Panc1 (cell line): ENCODE results near the gene JPH3.

ENCODE experiments used
- CTCF ChIP-seq: fragments of 450-650 bp; IDR thresholded peaks from 2 replicates; pipeline ENCODE4 v1.5.1; 2017; ENCODE audit warnings: mild to moderate bottlenecking
- POLR2AphosphoS5 ChIP-seq: IDR thresholded peaks from 2 replicates; pipeline ENCODE4 v1.6.1; 2012; ENCODE audit warnings: mild to moderate bottlenecking, low read depth, low read length, moderate library complexity
- REST ChIP-seq, 2 experiments: IDR thresholded peaks; 2 replicates each; pipeline ENCODE4 v1.6.1; 2011 to 2012; ENCODE audit warnings: low read depth in 2 of 2, control low read depth in 1 of 2, low read length in 1 of 2, mild to moderate bottlenecking in 1 of 2, moderate library complexity in 1 of 2; ENCODE audit not compliant: insufficient read depth in 1 of 2
- SIN3A ChIP-seq: IDR thresholded peaks from 2 replicates; pipeline ENCODE4 v1.6.1; 2012; ENCODE audit warnings: low read depth, mild to moderate bottlenecking, low read length, moderate library complexity, borderline replicate concordance; ENCODE audit not compliant: insufficient read depth

DNA sequence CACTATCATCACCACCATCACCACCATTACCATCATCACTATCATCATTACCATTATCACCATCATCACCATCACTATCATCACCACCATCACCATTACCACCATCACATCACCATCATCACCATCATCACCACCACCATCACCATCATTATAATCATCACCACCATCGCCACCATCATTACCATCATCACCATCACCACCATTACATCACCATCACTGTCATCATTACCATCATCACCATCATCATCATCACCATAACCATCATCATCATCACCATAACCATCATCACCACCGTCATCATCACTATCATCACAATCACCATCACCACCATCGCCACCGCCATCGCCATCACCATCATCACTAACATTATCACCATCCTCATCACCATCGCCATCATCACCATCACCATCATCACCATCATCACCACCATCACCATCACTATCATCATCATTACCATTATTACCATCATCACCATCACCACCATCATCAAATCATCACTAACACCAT, 4.9 kb upstream of the JPH3 start:
- no peak for TF ChIP-seq CTCF
- no peak for TF ChIP-seq POLR2AphosphoS5
- TF ChIP-seq REST (IDR thresholded peaks at IDR 0.05; ENCODE audit: insufficient read depth in 1 of 2, low read depth in 2 of 2, low read length in 1 of 2) = no peak
- TF ChIP-seq SIN3A = no peak
